ENCODE data around the gene MGAT5. TPM values are rescaled to one million over a fixed set of nuclear protein-coding genes. Genes with fewer than 3 reads are reported as not detected.

Gene MGAT5
- total RNA-seq, 1 donor from 2014 or later = 23.7 TPM

DNA sequence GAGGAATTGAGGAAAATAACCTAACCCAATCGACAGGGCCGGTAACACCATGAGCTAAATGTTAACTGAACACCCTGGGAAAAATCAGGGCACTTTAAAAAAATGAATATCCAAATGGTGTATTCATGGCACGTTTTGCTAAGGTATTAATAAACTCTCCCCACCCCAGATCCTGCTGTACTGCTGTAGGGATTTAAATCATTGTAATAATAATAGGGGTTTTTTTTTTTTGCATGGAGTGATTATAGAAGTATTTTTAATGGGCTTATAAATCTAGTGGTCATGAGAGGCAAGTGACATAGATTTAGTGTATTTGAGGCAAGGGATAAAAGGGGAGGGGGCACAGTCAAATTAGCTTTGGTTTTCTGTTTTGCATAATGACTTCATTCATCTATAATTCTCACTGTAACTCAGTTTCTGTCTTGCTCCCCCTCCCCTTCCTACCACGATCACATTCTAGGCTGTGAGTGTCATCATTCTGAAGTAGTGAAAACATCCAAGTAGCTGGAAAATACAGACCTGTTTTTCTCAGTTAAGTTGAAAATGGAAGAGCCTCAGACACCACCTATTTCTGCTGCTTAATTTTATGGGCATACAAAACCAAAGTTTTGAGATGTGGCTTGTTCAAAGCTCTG is 18.2 kb upstream of the MGAT5 start:
- peak overlapping the region; percentile 34 for H3K27ac Mint-ChIP-seq
- no peak overlapping the region for H3K4me3 Mint-ChIP-seq
- intact Hi-C loops (cut with micrococcal nuclease) = no loop called here
- peaks cover 4% of the 10 kb centered on the region for H3K36me3 Mint-ChIP-seq (ENCODE audit: low read depth)
- H3K27me3 Mint-ChIP-seq = peaks cover 2% of the 10 kb centered on the region
- H3K9me3 Mint-ChIP-seq = peaks cover 5% of the 10 kb centered on the region
- DNase-seq = no peak
- H3K4me1 Mint-ChIP-seq = peaks cover 62% of the 10 kb centered on the region

DNA sequence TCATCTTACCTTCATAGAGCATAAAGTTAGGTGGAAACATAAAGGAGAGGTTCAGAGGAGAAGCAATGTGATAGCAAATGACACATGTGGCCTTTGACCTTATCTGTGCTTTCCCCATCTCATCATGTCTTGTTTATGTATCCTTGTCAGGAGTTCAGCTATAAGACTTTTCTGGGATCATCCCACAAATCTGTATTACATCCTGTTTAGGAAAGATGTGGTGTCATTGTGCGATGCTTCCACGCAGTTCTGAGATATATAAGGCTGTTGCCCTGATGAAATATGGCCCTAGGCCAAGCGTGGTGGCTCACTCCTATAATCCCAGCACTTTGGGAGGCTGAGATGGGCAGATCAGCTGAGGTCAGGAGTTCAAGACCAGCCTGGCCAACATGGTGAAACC is 15.5 kb upstream of the MGAT5 start:
- H3K36me3 Mint-ChIP-seq (ENCODE audit: low read depth) = no peaks in the 10 kb centered on the region
- no peak for DNase-seq
- H3K4me1 Mint-ChIP-seq = peaks cover 42% of the 10 kb centered on the region
- no peak overlapping the region for H3K4me3 Mint-ChIP-seq
- intact Hi-C loops (cut with micrococcal nuclease) = no loop called here
- peaks cover 2% of the 10 kb centered on the region for H3K27me3 Mint-ChIP-seq
- H3K9me3 Mint-ChIP-seq = no peaks in the 10 kb centered on the region
- H3K27ac Mint-ChIP-seq = no peak overlapping the region

- no peaks in the 10 kb centered on the region for H3K36me3 Mint-ChIP-seq (ENCODE audit: low read depth)
- intact Hi-C loops (cut with micrococcal nuclease) = no loop called here
- H3K4me1 Mint-ChIP-seq = peaks cover 31% of the 10 kb centered on the region
- DNase-seq = no peak
- no peak overlapping the region for H3K27ac Mint-ChIP-seq
- H3K9me3 Mint-ChIP-seq = no peaks in the 10 kb centered on the region
- peaks cover 2% of the 10 kb centered on the region for H3K27me3 Mint-ChIP-seq
- no peak overlapping the region for H3K4me3 Mint-ChIP-seq
Observed at GRCh38 chr2:134240061-134240460, 13.8 kb upstream of the MGAT5 start.

GRCh38 chr2:134241911-134242310 is 12.0 kb upstream of the MGAT5 start:
- Mint-ChIP-seq H3K4me3 (no peak overlapping the region), H3K27ac (no peak overlapping the region), H3K36me3 (ENCODE audit: low read depth) (no peaks in the 10 kb centered on the region), H3K9me3 (no peaks in the 10 kb centered on the region), H3K27me3 (peaks cover 2% of the 10 kb centered on the region), H3K4me1 (peaks cover 33% of the 10 kb centered on the region)
- DNase-seq = no peak
- intact Hi-C loops (cut with micrococcal nuclease) = no loop called here

DNA sequence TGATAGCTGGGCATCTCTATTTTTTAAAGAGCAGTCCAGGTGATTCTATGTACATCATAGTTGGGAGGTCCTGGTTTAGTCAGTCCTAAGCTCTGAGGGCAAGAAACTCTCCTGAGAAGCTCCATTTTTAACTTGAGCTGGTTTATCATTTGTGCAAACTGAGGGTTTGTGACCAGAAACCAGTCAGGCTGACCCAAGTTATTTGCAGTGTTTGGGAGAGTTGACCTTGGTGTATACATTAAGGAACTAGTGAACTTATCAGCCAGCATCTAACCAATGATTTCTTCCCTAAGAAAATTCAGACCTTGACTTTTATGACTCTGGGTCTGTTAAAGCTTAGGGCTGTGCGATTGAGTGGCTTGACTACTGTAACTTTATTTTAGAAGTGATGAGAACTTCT is 10.6 kb upstream of the MGAT5 start:
- Mint-ChIP-seq H3K27me3 (peaks cover 2% of the 10 kb centered on the region), H3K27ac (no peak overlapping the region), H3K4me3 (no peak overlapping the region), H3K9me3 (no peaks in the 10 kb centered on the region), H3K36me3 (ENCODE audit: low read depth) (no peaks in the 10 kb centered on the region), H3K4me1 (peaks cover 45% of the 10 kb centered on the region)
- intact Hi-C loops (cut with micrococcal nuclease) = no loop called here
- DNase-seq = no peak

GRCh38 chr2:134244086-134244485 is 9.8 kb upstream of the MGAT5 start:
- peaks cover 2% of the 10 kb centered on the region for H3K27me3 Mint-ChIP-seq
- DNase-seq = no peak
- intact Hi-C loops (cut with micrococcal nuclease) = loop anchor here (2.0 kb wide), 1 partner anchor 169 kb away; no protein-coding TSS in a partner anchor
- peaks cover 50% of the 10 kb centered on the region for H3K4me1 Mint-ChIP-seq
- no peaks in the 10 kb centered on the region for H3K36me3 Mint-ChIP-seq (ENCODE audit: low read depth)
- H3K27ac Mint-ChIP-seq = no peak overlapping the region
- H3K9me3 Mint-ChIP-seq = no peaks in the 10 kb centered on the region
- no peak overlapping the region for H3K4me3 Mint-ChIP-seq

- Mint-ChIP-seq H3K9me3 (no peaks in the 10 kb centered on the region), H3K27ac (no peak overlapping the region), H3K4me3 (no peak overlapping the region), H3K4me1 (peaks cover 51% of the 10 kb centered on the region), H3K27me3 (peaks cover 4% of the 10 kb centered on the region), H3K36me3 (ENCODE audit: low read depth) (no peaks in the 10 kb centered on the region)
- intact Hi-C loops (cut with micrococcal nuclease) = loop anchor here (2.0 kb wide), 1 partner anchor 168 kb away; no protein-coding TSS in a partner anchor
- no peak for DNase-seq
Observed at GRCh38 chr2:134244587-134244986, 9.3 kb upstream of the MGAT5 start.

DNA sequence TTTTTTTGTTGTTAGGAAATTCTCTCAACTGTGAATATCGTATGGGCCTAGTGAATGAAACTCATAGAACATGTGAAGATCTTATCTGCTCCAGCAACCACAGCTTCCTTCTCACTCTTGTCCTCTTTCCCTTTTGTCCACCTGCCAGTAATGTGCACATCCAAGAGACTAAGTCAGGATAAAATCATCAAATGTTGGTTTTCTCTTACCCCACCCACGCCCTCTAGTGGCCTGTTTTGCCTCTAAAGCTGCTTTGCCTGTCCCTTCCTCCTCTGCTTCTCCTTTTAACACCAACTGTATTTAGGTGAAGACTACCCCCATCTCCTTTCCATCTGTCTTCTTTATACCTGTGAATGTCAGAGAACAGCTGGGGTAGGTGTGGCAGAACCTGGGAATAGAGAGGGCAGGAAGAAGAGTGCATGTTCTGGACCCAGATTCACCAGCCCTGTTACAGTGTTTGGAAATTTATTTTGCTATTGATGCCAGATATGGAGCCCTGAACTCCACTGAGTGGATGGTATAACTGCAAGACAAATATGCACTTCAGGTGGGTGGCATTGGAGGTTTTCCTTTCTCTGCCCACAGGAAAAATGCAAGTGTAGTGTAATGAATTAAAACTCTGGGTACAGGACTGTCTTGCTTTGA is 8.4 kb upstream of the MGAT5 start:
- no peak overlapping the region for H3K27ac Mint-ChIP-seq
- intact Hi-C loops (cut with micrococcal nuclease) = loop anchor here (1.0 to 2.0 kb wide), 3 partner anchors 27 to 167 kb away; no protein-coding TSS in a partner anchor
- H3K36me3 Mint-ChIP-seq (ENCODE audit: low read depth) = peaks cover 3% of the 10 kb centered on the region
- H3K4me3 Mint-ChIP-seq = peak overlapping the region; percentile 56
- H3K9me3 Mint-ChIP-seq = no peaks in the 10 kb centered on the region
- H3K4me1 Mint-ChIP-seq = peaks cover 55% of the 10 kb centered on the region
- peaks cover 2% of the 10 kb centered on the region for H3K27me3 Mint-ChIP-seq
- peak; percentile 92 for DNase-seq

DNA sequence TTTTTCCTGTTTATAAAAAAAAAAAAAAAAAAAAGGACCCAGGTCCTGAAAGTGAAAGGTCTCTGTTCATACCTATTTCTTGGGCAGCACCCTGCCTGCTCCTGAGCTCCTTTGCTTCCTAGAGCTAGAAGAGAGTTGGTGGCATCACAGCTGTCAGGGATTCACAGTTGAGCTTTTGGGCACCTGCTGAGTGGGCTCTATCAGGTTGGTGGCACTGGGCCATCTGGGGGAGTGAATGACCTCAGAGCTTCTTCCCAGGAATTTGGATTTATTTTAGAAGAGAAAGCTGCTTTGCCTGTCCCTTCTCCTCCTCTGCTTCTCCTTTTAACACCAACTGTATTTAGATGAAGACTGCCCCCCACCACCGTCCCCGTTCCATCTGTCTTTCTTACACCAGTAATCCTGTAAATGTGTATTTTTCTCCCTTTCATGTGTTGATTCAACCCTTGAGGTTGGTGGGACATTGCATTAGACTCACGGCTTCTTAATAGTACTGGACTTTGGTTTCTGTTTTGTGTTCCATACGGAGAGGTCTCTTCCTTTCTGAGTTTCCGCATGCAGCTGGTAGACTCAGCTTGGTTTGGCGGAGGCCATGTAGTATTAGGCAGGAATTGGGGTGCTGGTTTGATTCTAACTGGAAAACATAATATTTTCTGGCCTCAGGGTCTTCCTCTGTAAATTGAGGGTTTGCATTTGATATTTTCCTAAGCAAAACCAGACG is 7.6 kb upstream of the MGAT5 start:
- intact Hi-C loops (cut with micrococcal nuclease) = no loop called here
- H3K4me1 Mint-ChIP-seq = peaks cover 63% of the 10 kb centered on the region
- no peaks in the 10 kb centered on the region for H3K9me3 Mint-ChIP-seq
- peak; percentile 65 for DNase-seq
- H3K36me3 Mint-ChIP-seq (ENCODE audit: low read depth) = peaks cover 3% of the 10 kb centered on the region
- peaks cover 2% of the 10 kb centered on the region for H3K27me3 Mint-ChIP-seq
- peak overlapping the region; percentile 32 for H3K4me3 Mint-ChIP-seq
- no peak overlapping the region for H3K27ac Mint-ChIP-seq

DNA sequence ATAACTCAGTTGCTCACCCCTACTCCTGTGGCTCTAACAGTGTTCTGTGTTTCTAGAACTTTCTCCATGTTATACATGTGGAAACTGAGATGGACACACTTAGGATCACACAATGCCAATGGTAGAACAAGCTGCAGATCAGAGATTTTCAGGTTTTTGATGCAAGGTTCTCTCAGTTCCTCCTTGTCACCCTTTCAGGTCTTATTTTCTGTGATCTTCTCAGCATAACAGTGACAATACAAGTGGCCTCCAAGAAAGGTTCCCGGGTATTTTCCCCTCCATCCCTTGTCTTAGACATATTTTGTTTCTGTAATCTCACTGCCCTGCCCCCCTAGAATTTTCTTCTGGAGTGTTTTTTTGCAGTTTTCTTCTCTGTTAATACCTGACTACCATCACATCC is 6.2 kb upstream of the MGAT5 start:
- peaks cover 6% of the 10 kb centered on the region for H3K36me3 Mint-ChIP-seq (ENCODE audit: low read depth)
- peaks cover 69% of the 10 kb centered on the region for H3K4me1 Mint-ChIP-seq
- peaks cover 6% of the 10 kb centered on the region for H3K9me3 Mint-ChIP-seq
- no peak overlapping the region for H3K4me3 Mint-ChIP-seq
- intact Hi-C loops (cut with micrococcal nuclease) = no loop called here
- no peak for DNase-seq
- H3K27me3 Mint-ChIP-seq = peaks cover 4% of the 10 kb centered on the region
- no peak overlapping the region for H3K27ac Mint-ChIP-seq

GRCh38 chr2:134248913-134249312 is 5.0 kb upstream of the MGAT5 start:
- DNase-seq = no peak
- no peak overlapping the region for H3K4me3 Mint-ChIP-seq
- peaks cover 6% of the 10 kb centered on the region for H3K9me3 Mint-ChIP-seq
- H3K27ac Mint-ChIP-seq = no peak overlapping the region
- H3K27me3 Mint-ChIP-seq = peaks cover 6% of the 10 kb centered on the region
- peaks cover 80% of the 10 kb centered on the region for H3K4me1 Mint-ChIP-seq
- peaks cover 14% of the 10 kb centered on the region for H3K36me3 Mint-ChIP-seq (ENCODE audit: low read depth)
- intact Hi-C loops (cut with micrococcal nuclease) = loop anchor here (1.0 kb wide), 1 partner anchor 34 kb away; no protein-coding TSS in a partner anchor

DNA sequence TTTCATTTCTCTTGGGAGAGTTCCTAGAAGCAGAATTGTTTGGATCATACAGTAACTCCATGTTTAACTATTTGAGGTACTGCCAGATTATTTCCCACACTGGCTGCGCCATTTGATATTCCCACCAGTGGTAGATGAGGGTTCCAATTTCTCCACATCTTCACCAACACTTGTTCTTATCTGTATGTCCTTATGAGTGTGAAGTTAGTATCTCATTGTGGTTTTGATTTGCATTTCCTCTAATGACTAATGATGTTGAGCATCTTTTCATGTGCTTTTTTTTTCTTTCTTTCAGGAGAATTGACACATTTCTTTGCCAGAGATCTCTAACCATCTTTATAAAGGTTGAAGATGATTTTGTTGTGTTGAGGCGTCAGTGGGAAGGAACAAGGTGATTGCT is 4.1 kb upstream of the MGAT5 start:
- DNase-seq = no peak
- H3K36me3 Mint-ChIP-seq (ENCODE audit: low read depth) = peaks cover 22% of the 10 kb centered on the region
- H3K27me3 Mint-ChIP-seq = peaks cover 8% of the 10 kb centered on the region
- H3K9me3 Mint-ChIP-seq = peaks cover 6% of the 10 kb centered on the region
- H3K27ac Mint-ChIP-seq = peak overlapping the region; percentile 63
- H3K4me3 Mint-ChIP-seq = peak overlapping the region; percentile 6
- H3K4me1 Mint-ChIP-seq = peaks cover 77% of the 10 kb centered on the region
- intact Hi-C loops (cut with micrococcal nuclease) = loop anchor here (1.0 to 2.0 kb wide), 5 partner anchors 16 to 131 kb away; no protein-coding TSS in a partner anchor

- H3K4me1 Mint-ChIP-seq = peaks cover 72% of the 10 kb centered on the region
- peaks cover 28% of the 10 kb centered on the region for H3K36me3 Mint-ChIP-seq (ENCODE audit: low read depth)
- DNase-seq = no peak
- peak overlapping the region; percentile 8 for H3K27ac Mint-ChIP-seq
- intact Hi-C loops (cut with micrococcal nuclease) = loop anchor here (1.0 to 2.0 kb wide), 5 partner anchors 18 to 133 kb away; no protein-coding TSS in a partner anchor
- no peak overlapping the region for H3K4me3 Mint-ChIP-seq
- H3K27me3 Mint-ChIP-seq = peaks cover 10% of the 10 kb centered on the region
- peaks cover 6% of the 10 kb centered on the region for H3K9me3 Mint-ChIP-seq
Observed at GRCh38 chr2:134250840-134251461, 2.9 kb upstream of the MGAT5 start.
